Measurements from ENCODE around the gene CIZ1.

DNA sequence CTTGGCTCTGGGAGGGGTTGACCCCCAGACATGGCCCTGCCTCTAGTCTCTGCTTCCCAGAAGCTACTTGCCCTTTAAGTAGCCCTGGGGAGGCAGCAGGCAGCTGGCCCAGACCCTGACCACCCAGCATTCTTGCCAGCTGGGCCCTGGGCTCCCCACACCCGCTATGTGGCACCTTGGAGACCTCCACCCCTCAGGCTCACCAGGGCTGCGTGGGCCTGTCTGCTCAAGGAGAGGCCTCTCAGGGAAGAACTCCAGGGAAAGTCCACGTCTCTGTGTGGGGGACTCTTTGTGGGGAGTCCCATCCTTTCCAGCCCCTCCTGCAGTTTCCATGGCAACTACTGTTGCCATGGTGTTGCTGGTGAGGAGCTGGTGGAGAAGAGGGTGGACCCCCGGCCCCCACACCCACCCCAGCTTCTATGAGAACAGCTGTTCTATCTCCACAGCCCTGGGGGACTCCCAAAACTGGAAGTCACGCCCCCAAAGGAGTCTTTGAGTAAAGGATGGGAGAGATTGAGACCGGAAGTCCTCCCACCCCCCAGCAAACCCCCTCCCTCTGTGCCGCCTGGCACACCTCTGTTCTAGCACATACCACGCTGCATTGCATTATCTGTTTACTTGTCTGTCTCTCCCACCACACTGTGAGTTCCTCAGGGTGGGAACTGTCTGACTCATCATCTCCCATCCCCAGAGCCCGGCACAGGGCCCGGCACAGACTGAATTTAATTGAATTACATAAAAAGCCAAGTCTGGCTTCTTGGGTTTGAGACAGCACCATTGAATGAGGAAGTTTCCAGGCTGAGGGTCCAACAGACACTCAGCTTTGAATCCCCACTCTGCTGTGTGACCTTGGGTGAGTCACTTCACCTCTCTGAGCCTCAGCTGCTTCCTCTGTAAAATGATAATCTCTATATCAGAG is 24.4 kb upstream of the CIZ1 start:
- no peak for TF ChIP-seq CTCF (IDR thresholded peaks at IDR 0.05; ENCODE audit: low read depth, low read length)
- no peak for TF ChIP-seq MAX (IDR thresholded peaks at IDR 0.05; ENCODE audit: low read depth, low read length)
- no peak for TF ChIP-seq POLR2A (IDR thresholded peaks at IDR 0.05; ENCODE audit: extremely low read depth, insufficient read length)
- no peak for TF ChIP-seq MYC (IDR thresholded peaks at IDR 0.05; ENCODE audit: low read depth, low read length)

All from NB4 (cell line).